A673 (cell line): ENCODE results near the gene ST6GALNAC4. TPM values are rescaled to one million over a fixed set of nuclear protein-coding genes. Genes with fewer than 3 reads are reported as not detected.

Source experiments
- BruUV-seq: library from RNA; stranded (reverse); fragments of 400-500 nt; replicated peaks from 2 replicates; lab custom pipeline; 2021; lab: Mats Ljungman, UMichigan
- CTCF ChIA-PET: fragments of 300-600 bp; sonication (Branson Sonifier 250); formaldehyde crosslinking; loops from one replicate; lab custom pipeline; 2022; ENCODE audit warnings: antibody characterized with exemption; lab: Charles Lee
- POLR2A ChIA-PET: fragments of 300-600 bp; sonication (Branson Sonifier 250); formaldehyde crosslinking; loops from one replicate; lab custom pipeline; 2022; ENCODE audit warnings: antibody characterized with exemption; ENCODE audit not compliant: low non-redundant PET; lab: Charles Lee
- DNase-seq: peaks from one replicate; pipeline ENCODE4 v3.0.0-alpha.2; 2015; ENCODE audit warnings: low spot score
- H3K27ac ChIP-seq: fragments of 200-600 bp; sonication (generic); 2 replicates; pipeline ENCODE4 v1.5.1; 2016; ENCODE audit warnings: mixed run types, low read depth, mild to moderate bottlenecking, mixed read lengths, antibody characterized with exemption, low read length; ENCODE audit not compliant: poor library complexity, severe bottlenecking
- H3K27me3 ChIP-seq: fragments of 200-600 bp; sonication (generic); replicated peaks from 2 replicates; pipeline ENCODE4 v1.6.1; 2017; ENCODE audit warnings: mixed run types, low read depth, mild to moderate bottlenecking, mixed read lengths, antibody characterized with exemption, low read length; ENCODE audit not compliant: insufficient read depth, poor library complexity
- H3K36me3 ChIP-seq: fragments of 200-600 bp; sonication (generic); 2 replicates; pipeline ENCODE4 v1.6.1; 2016; ENCODE audit warnings: mixed run types, mild to moderate bottlenecking, mixed read lengths, antibody characterized with exemption, low read length; ENCODE audit not compliant: insufficient read depth, poor library complexity, severe bottlenecking
- H3K4me1 ChIP-seq: fragments of 200-600 bp; sonication (generic); 2 replicates; pipeline ENCODE4 v1.6.1; 2017; ENCODE audit warnings: mixed run types, mild to moderate bottlenecking, mixed read lengths, antibody characterized with exemption, low read length; ENCODE audit not compliant: insufficient read depth, poor library complexity, severe bottlenecking
- H3K4me3 ChIP-seq: fragments of 200-600 bp; sonication (generic); 2 replicates; pipeline ENCODE4 v1.5.1; 2016; ENCODE audit warnings: low read depth, mixed run types, mild to moderate bottlenecking, mixed read lengths, low read length; ENCODE audit not compliant: poor library complexity, severe bottlenecking
- H3K9me3 ChIP-seq: fragments of 200-600 bp; sonication (generic); 2 replicates; pipeline ENCODE4 v1.6.1; 2016; ENCODE audit warnings: mixed run types, low read depth, mild to moderate bottlenecking, mixed read lengths, antibody characterized with exemption, low read length; ENCODE audit not compliant: poor library complexity, severe bottlenecking
- EZH2 ChIP-seq: fragments of 200-600 bp; sonication (generic); IDR thresholded peaks from 2 replicates; pipeline ENCODE4 v1.6.1; 2017; ENCODE audit warnings: borderline replicate concordance, low read depth, mild to moderate bottlenecking, mixed read lengths, antibody characterized with exemption, low read length; ENCODE audit not compliant: poor library complexity, severe bottlenecking
- intact Hi-C: fragments of 100-400 bp; cut with micrococcal nuclease; formaldehyde crosslinking; loops from one replicate; pipeline ENCODE4 v1.10.0; 2022; ENCODE audit not compliant: unreplicated experiment
- total RNA-seq: library from RNA; stranded (reverse); gene quantifications from 2 replicates; pipeline ENCODE4 v1.2.3, GENCODE V29; 2021
- TF ChIP-seq, protein P1 (sequence below): fragments of 300-800, 200-600 bp; sonication (generic); conservative IDR thresholded peaks from 2 replicates; pipeline ENCODE4 v1.5.1; 2017; ENCODE audit warnings: low read depth, mild to moderate bottlenecking, antibody characterized with exemption, low read length, moderate library complexity, mixed read lengths

The ST6GALNAC4 gene
- total RNA-seq, 1 experiment from 2014 or later, result 11.8 TPM

DNA sequence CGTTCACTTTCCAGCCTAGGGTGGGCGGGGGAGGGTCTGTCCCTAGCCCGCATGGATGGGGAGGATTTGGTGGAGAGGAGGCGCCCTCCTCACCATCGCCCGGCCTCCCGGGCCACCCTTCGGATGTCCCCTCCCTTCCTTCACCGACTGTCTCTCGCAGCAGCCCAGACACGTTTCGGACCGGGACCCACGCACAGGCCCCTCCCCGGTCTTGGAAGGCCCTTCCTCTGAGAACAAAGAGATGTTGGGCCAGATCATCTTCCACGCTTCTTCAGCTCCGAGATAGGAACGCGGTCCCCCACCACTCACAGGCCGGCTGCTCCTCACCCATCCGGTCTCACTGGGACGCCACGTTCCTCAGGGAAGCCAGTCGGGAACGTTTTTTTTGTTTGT lies 21.5 kb upstream of the ST6GALNAC4 start:
- intact Hi-C loops, result no loop called here
- Histone ChIP-seq H3K27me3 (no peaks in the 10 kb centered on the region), H3K27ac (peak overlapping the region; percentile 53), H3K36me3 (peaks cover 22% of the 10 kb centered on the region), H3K9me3 (no peaks in the 10 kb centered on the region), H3K4me1 (peaks cover 13% of the 10 kb centered on the region), H3K4me3 (peak overlapping the region; percentile 87)
- no TSS peak for BruUV-seq
- POLR2A ChIA-PET, result no interaction called here
- CTCF ChIA-PET, result no interaction called here
- DNase-seq, result no peak
- no peak for TF ChIP-seq EZH2
- TF ChIP-seq, protein P1, sequence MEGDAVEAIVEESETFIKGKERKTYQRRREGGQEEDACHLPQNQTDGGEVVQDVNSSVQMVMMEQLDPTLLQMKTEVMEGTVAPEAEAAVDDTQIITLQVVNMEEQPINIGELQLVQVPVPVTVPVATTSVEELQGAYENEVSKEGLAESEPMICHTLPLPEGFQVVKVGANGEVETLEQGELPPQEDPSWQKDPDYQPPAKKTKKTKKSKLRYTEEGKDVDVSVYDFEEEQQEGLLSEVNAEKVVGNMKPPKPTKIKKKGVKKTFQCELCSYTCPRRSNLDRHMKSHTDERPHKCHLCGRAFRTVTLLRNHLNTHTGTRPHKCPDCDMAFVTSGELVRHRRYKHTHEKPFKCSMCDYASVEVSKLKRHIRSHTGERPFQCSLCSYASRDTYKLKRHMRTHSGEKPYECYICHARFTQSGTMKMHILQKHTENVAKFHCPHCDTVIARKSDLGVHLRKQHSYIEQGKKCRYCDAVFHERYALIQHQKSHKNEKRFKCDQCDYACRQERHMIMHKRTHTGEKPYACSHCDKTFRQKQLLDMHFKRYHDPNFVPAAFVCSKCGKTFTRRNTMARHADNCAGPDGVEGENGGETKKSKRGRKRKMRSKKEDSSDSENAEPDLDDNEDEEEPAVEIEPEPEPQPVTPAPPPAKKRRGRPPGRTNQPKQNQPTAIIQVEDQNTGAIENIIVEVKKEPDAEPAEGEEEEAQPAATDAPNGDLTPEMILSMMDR, result no peak

DNA sequence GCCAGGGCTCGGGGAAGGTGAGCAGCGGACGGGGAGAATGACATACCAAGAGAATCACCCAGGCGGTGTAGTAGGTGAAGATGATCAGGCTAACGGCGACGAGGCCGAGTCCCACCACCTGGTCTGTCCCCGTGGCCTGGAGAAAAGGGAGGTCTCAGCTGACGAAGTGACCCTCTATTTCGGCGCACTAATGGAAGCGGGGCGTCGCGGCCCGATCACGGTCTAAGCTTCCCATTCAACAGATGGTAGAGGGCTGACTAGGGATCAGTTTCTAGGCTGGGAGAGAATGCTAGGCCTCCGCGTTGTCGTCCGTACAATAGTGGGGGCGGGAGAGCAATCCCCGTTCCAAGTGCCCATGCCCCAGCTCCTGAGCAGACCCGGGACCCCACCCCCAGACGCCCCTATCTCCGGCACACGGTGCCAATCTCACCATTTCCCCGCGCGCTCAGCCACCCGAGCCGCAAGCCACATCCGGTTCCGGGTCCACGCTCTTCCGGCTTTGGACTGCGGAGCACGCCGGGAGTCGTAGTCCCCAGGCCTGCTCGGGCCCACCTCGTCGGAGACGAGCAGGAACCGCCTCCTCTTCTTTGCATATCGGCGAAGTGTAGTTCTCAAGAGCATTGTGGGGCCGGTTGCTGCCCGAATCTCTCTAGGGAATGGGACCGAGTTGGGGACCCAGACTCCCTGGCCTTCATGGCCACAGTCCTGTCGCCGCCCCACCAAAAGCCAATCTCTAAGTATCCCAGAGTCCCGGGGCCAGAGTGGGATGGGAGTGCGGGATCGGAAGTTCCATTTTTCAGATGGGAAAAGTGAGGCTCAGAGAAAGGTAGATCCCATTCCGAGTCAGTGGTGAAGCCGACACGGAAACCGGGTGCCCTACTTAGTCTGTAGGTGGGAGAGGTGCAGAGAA lies 20.8 kb upstream of the ST6GALNAC4 start, which contains the start of gene DPM2:
Gene DPM2 (minus strand): TSS at position 467 of the 910 bp plus-strand sequence. CDS start 34 bp downstream, at position 433.
- Histone ChIP-seq H3K9me3 (no peaks in the 10 kb centered on the region), H3K4me3 (peak within 1 kb of the TSS; percentile 87), H3K4me1 (peaks cover 13% of the 10 kb centered on the region), H3K27me3 (no peaks in the 10 kb centered on the region), H3K27ac (peak within 1 kb of the TSS; percentile 53), H3K36me3 (peaks cover 17% of the 10 kb centered on the region)
- CTCF ChIA-PET, result no interaction called here
- POLR2A ChIA-PET, result no interaction called here
- intact Hi-C loops, result no loop called here
- TF ChIP-seq, protein P1, result no peak
- TF ChIP-seq EZH2, result no peak
- TSS peak; percentile 74 for BruUV-seq
- DNase-seq, result peak; percentile 95

DNA sequence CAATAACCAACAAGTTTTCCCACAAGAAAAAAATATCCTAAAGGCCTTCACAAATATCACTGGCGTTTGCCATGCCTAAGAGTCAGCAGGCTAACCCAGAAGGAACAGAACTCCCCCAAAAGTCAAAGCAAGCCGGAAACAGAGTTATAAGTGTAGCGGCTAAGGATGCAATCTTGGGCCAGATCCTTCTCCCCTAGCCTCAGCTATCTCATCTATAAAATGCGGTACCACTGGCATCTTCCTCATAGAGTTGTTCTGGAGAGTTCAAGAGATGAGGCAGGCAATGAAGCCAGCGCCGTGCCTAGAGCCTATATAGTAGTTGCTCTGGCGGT lies 20.2 kb upstream of the ST6GALNAC4 start:
- no peak for DNase-seq
- BruUV-seq, result no TSS peak
- intact Hi-C loops, result no loop called here
- Histone ChIP-seq H3K4me1 (peaks cover 13% of the 10 kb centered on the region), H3K36me3 (peaks cover 11% of the 10 kb centered on the region), H3K27ac (peak overlapping the region; percentile 53), H3K9me3 (no peaks in the 10 kb centered on the region), H3K4me3 (peak overlapping the region; percentile 87), H3K27me3 (no peaks in the 10 kb centered on the region)
- CTCF ChIA-PET, result no interaction called here
- POLR2A ChIA-PET, result no interaction called here
- TF ChIP-seq, protein P1, result no peak
- no peak for TF ChIP-seq EZH2
